Measurements from ENCODE around the gene SAMD4A.

SAMD4A gene

DNA sequence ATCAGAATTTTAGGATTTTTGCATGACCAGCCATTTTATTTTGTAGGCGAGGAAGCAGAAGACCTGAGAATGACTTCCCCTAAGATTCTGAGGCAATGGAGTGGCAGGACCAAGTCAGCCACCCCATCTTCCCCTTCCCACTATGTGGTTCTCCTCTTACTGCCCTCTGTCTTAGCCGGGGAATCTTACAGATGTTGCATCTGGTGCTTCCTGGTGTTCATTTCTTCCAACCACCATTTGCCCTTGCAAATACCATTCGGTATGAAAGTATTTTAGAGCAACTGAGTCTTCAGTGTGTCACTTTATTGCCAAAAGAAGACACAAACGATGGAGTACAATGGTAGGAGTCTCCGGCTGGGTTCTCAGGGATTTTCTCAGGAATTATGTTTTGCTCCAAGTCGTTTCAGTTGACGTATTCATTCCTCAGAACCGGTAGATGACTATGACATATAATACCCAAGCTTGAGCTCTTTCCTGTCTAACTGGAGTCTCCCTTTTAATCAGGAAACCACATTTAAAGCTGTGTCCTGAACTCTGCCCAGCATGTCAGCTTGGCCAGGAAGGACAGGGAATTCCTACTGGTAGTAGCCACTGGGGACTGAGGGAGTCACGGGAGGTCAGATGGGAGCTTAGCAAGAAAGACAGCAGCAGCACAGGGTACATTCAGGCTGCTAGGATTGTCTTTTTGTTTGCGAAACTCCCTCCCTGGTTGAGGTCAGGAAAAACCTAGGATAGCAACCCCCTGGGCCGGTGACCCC lies 87.0 kb downstream of the SAMD4A start:
- FAIRE-seq (no peak), DNase-seq (ENCODE audit: insufficient read length, low spot score) (no peak)
- TF ChIP-seq SPI1 (IDR thresholded peaks at IDR 0.05; ENCODE audit: low read depth, low read length) (no peak), POLR2A (IDR thresholded peaks at IDR 0.05; ENCODE audit: low read depth, low read length) (no peak), POLR2AphosphoS5 (IDR thresholded peaks at IDR 0.05; ENCODE audit: low read depth, low read length) (no peak), TAF1 (IDR thresholded peaks at IDR 0.05; ENCODE audit: low read depth, low read length) (no peak), PAX5 (IDR thresholded peaks at IDR 0.05; ENCODE audit: insufficient read depth, low read length, severe bottlenecking) (no peak), POU2F2 (IDR thresholded peaks at IDR 0.05; ENCODE audit: low read depth, low read length) (no peak)

DNA sequence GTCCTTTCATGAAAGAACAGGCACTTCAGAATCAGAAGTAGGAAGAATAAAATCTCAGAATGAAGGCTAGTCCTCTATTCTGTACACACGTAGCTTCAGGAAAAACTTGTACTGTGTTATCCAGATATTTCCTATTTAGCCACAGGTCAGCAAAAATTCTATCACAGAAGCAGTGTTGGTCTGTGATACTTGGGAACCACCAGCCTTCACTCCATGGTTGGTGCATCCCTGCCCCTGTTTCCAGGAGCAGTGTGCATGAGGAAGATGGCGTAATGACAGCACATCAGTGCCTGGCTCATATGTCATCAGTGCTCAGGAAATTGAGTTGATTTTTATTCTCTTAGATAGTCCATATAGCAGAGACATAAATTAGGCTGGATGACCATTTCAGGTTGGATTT lies 87.7 kb downstream of the SAMD4A start:
- DNase-seq (ENCODE audit: insufficient read length, low spot score) = no peak
- TF ChIP-seq TAF1 (IDR thresholded peaks at IDR 0.05; ENCODE audit: low read depth, low read length) (no peak), POU2F2 (IDR thresholded peaks at IDR 0.05; ENCODE audit: low read depth, low read length) (no peak), POLR2A (IDR thresholded peaks at IDR 0.05; ENCODE audit: low read depth, low read length) (no peak)
- no peak for FAIRE-seq

DNA sequence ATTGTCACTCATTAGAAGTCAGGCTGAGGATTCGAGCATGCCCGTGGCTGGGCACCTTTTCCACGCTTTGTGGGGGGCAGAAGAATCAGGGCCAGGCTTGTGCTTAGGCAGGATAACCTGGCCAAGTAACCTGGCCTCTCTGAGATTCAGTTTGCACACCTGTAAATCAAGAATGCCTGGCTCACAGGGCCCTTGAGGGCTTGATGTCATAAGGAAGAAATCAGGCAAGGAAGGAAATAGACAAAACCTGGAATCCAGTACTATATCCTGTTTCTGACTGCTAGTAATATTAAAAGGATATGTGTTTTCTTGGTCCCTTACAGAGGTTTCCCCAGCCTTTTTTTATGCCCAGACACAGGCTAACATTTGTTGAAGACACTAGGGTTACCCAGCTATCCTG lies 91.9 kb downstream of the SAMD4A start:
- TF ChIP-seq POU2F2 (IDR thresholded peaks at IDR 0.05; ENCODE audit: low read depth, low read length) (no peak), POLR2AphosphoS5 (IDR thresholded peaks at IDR 0.05; ENCODE audit: low read depth, low read length) (no peak), SPI1 (IDR thresholded peaks at IDR 0.05; ENCODE audit: low read depth, low read length) (no peak), TAF1 (IDR thresholded peaks at IDR 0.05; ENCODE audit: low read depth, low read length) (no peak), PAX5 (IDR thresholded peaks at IDR 0.05; ENCODE audit: insufficient read depth, low read length, severe bottlenecking) (no peak), POLR2A (IDR thresholded peaks at IDR 0.05; ENCODE audit: low read depth, low read length) (no peak)
- no peak for FAIRE-seq

GRCh38 chr14:54659365-54659764 lies 92.4 kb downstream of the SAMD4A start:
- TF ChIP-seq SPI1 (IDR thresholded peaks at IDR 0.05; ENCODE audit: low read depth, low read length) (no peak), POLR2A (IDR thresholded peaks at IDR 0.05; ENCODE audit: low read depth, low read length) (no peak)
- DNase-seq (ENCODE audit: insufficient read length, low spot score) (no peak), FAIRE-seq (no peak)

More for the DNA sequence above, 91.9 kb downstream of the SAMD4A start:
- DNase-seq (ENCODE audit: insufficient read length, low spot score) = no peak

- DNase-seq (ENCODE audit: insufficient read length, low spot score) (no peak), FAIRE-seq (no peak)
These were observed 93.7 kb downstream of the SAMD4A start for GRCh38 chr14:54660604-54661111.

GRCh38 chr14:54662491-54663133 lies 95.7 kb downstream of the SAMD4A start:
- FAIRE-seq (no peak), DNase-seq (ENCODE audit: insufficient read length, low spot score) (no peak)

More at GRCh38 chr14:54660604-54661111, 93.7 kb downstream of the SAMD4A start:
- no peak for TF ChIP-seq POLR2A (IDR thresholded peaks at IDR 0.05; ENCODE audit: low read depth, low read length)
- TF ChIP-seq TAF1 (IDR thresholded peaks at IDR 0.05; ENCODE audit: low read depth, low read length) = no peak
- TF ChIP-seq POU2F2 (IDR thresholded peaks at IDR 0.05; ENCODE audit: low read depth, low read length) = no peak
- TF ChIP-seq POLR2AphosphoS5 (IDR thresholded peaks at IDR 0.05; ENCODE audit: low read depth, low read length) = no peak
- TF ChIP-seq SPI1 (IDR thresholded peaks at IDR 0.05; ENCODE audit: low read depth, low read length) = no peak
- TF ChIP-seq PAX5 (IDR thresholded peaks at IDR 0.05; ENCODE audit: insufficient read depth, low read length, severe bottlenecking) = no peak

GRCh38 chr14:54664961-54665360 lies 98.0 kb downstream of the SAMD4A start:
- TF ChIP-seq SPI1 (IDR thresholded peaks at IDR 0.05; ENCODE audit: low read depth, low read length) (no peak), PAX5 (IDR thresholded peaks at IDR 0.05; ENCODE audit: insufficient read depth, low read length, severe bottlenecking) (no peak), POLR2AphosphoS5 (IDR thresholded peaks at IDR 0.05; ENCODE audit: low read depth, low read length) (no peak), POU2F2 (IDR thresholded peaks at IDR 0.05; ENCODE audit: low read depth, low read length) (no peak), POLR2A (IDR thresholded peaks at IDR 0.05; ENCODE audit: low read depth, low read length) (no peak), TAF1 (IDR thresholded peaks at IDR 0.05; ENCODE audit: low read depth, low read length) (no peak)
- DNase-seq (ENCODE audit: insufficient read length, low spot score) (no peak), FAIRE-seq (no peak)

More at GRCh38 chr14:54662491-54663133, 95.7 kb downstream of the SAMD4A start:
- TF ChIP-seq POLR2AphosphoS5 (IDR thresholded peaks at IDR 0.05; ENCODE audit: low read depth, low read length) (no peak), POLR2A (IDR thresholded peaks at IDR 0.05; ENCODE audit: low read depth, low read length) (no peak), TAF1 (IDR thresholded peaks at IDR 0.05; ENCODE audit: low read depth, low read length) (no peak), POU2F2 (IDR thresholded peaks at IDR 0.05; ENCODE audit: low read depth, low read length) (no peak), PAX5 (IDR thresholded peaks at IDR 0.05; ENCODE audit: insufficient read depth, low read length, severe bottlenecking) (no peak), SPI1 (IDR thresholded peaks at IDR 0.05; ENCODE audit: low read depth, low read length) (no peak)

GRCh38 chr14:54665946-54666345 lies 99.0 kb downstream of the SAMD4A start:
- DNase-seq (ENCODE audit: insufficient read length, low spot score) (no peak), FAIRE-seq (no peak)
- TF ChIP-seq SPI1 (IDR thresholded peaks at IDR 0.05; ENCODE audit: low read depth, low read length) = no peak
- no peak for TF ChIP-seq PAX5 (IDR thresholded peaks at IDR 0.05; ENCODE audit: insufficient read depth, low read length, severe bottlenecking)
- TF ChIP-seq POU2F2 (IDR thresholded peaks at IDR 0.05; ENCODE audit: low read depth, low read length) = no peak
- no peak for TF ChIP-seq TAF1 (IDR thresholded peaks at IDR 0.05; ENCODE audit: low read depth, low read length)
- TF ChIP-seq POLR2A (IDR thresholded peaks at IDR 0.05; ENCODE audit: low read depth, low read length) = no peak
- no peak for TF ChIP-seq POLR2AphosphoS5 (IDR thresholded peaks at IDR 0.05; ENCODE audit: low read depth, low read length)

- TF ChIP-seq POLR2AphosphoS5 (IDR thresholded peaks at IDR 0.05; ENCODE audit: low read depth, low read length) = no peak
- TF ChIP-seq TAF1 (IDR thresholded peaks at IDR 0.05; ENCODE audit: low read depth, low read length) = no peak
- TF ChIP-seq SPI1 (IDR thresholded peaks at IDR 0.05; ENCODE audit: low read depth, low read length) = no peak
- TF ChIP-seq POLR2A (IDR thresholded peaks at IDR 0.05; ENCODE audit: low read depth, low read length) = no peak
- TF ChIP-seq POU2F2 (IDR thresholded peaks at IDR 0.05; ENCODE audit: low read depth, low read length) = no peak
- no peak for TF ChIP-seq PAX5 (IDR thresholded peaks at IDR 0.05; ENCODE audit: insufficient read depth, low read length, severe bottlenecking)
- no peak for DNase-seq (ENCODE audit: insufficient read length, low spot score)
- FAIRE-seq = no peak
These were observed 100.3 kb downstream of the SAMD4A start for GRCh38 chr14:54667026-54667744.

All from GM12891 (cell line).